Measurements from ENCODE around the gene NRN1.

DNA sequence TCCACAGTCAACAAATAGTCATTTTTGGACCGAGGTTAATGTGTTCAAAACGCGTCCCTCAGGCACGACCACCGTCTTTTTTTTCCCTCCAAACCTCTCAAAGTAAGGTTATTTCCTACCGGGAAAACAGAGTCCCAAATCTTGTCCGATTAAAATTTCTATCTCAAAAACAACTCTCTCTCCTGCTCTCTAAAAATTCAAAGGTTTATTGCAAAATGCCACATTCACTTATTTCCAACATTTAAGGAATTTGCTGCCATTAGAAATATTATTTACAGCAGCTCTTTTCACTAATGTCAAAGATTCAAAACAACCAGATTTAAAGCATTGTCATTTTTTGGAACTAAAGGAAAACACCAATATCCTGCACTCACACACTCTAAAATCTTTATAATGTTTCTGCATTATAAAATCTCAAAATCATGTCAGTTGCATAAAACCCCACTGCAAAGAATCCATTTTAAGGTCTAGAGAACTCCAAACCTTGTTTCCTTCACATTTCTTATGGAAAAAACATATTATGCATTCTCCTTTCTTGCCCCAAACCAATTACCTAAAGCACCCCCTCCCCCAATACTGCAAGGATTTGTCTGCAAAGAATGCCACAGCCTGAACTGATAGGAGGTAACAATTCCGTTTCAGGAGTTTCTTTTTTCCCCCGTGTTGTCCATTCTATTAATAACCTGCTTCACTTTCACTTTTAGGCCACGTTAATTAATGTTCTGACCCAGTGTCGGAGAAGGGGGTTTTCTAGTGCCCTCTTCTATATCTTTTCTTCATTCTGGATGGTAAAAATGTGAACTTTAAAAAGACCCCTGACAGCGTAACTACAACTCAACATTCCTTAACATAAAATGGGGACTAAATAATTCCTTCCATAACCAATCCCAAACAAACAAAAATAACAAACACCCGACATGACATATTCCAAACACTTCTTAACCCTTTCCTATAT lies 1.4 kb downstream of the NRN1 start:
- TF ChIP-seq, protein P1, sequence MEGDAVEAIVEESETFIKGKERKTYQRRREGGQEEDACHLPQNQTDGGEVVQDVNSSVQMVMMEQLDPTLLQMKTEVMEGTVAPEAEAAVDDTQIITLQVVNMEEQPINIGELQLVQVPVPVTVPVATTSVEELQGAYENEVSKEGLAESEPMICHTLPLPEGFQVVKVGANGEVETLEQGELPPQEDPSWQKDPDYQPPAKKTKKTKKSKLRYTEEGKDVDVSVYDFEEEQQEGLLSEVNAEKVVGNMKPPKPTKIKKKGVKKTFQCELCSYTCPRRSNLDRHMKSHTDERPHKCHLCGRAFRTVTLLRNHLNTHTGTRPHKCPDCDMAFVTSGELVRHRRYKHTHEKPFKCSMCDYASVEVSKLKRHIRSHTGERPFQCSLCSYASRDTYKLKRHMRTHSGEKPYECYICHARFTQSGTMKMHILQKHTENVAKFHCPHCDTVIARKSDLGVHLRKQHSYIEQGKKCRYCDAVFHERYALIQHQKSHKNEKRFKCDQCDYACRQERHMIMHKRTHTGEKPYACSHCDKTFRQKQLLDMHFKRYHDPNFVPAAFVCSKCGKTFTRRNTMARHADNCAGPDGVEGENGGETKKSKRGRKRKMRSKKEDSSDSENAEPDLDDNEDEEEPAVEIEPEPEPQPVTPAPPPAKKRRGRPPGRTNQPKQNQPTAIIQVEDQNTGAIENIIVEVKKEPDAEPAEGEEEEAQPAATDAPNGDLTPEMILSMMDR (IDR thresholded peaks at IDR 0.05; ENCODE audit: insufficient read depth, low read depth, low read length), result no peak
- no peak for TF ChIP-seq EZH2 (IDR thresholded peaks at IDR 0.05; ENCODE audit: insufficient read depth, low read length)
